SKM-1 (cell line): ENCODE measurements around the gene WNT10A.
"Not testable (repeated sequence)": the region's sequence is repeated elsewhere in the genome, so short reads cannot be mapped to it uniquely, and the experiment has no call there.

Source experiments
- DNase-seq: peaks from one replicate; lab custom pipeline; 2025; ENCODE audit not compliant: unreplicated experiment; lab: John Stamatoyannopoulos, UW

The WNT10A gene

GRCh38 chr2:218927876-218928275 is 47.2 kb downstream of the WNT10A start:
- DNase-seq: no peak

- not testable (repeated sequence) for DNase-seq
Measured at GRCh38 chr2:218930488-218930887, 49.8 kb downstream of the WNT10A start.

GRCh38 chr2:218931751-218932150 is 51.1 kb downstream of the WNT10A start:
- DNase-seq: not testable (repeated sequence)
